ENCODE results near the gene GMCL2. TPM values are rescaled to one million over a fixed set of nuclear protein-coding genes. Genes with fewer than 3 reads are reported as not detected.

The GMCL2 gene
- total and polyA plus RNA-seq, 9 of the 15 experiments (the other 6 are each of a cell fraction or from before 2014, with no cell fraction given): 0.04 TPM; not detected in 8

- TF ChIP-seq ZHX1 (conservative IDR thresholded peaks at IDR 0.05; ENCODE audit: low read length) (no peak), CHD4 (IDR thresholded peaks at IDR 0.05; ENCODE audit: insufficient read depth, insufficient replicate concordance, low read depth, low read length, poor library complexity, severe bottlenecking) (peak; percentile 83), NCOA2 (IDR thresholded peaks at IDR 0.05; ENCODE audit: partially characterized antibody in 2 of 2) (no peak), ZNF274 (IDR thresholded peaks at IDR 0.05; ENCODE audit: borderline replicate concordance, low read depth, low read length) (no peak), SIRT6 (IDR thresholded peaks at IDR 0.05; ENCODE audit: low read depth, low read length) (no peak), HDAC8 (tag; IDR thresholded peaks at IDR 0.05) (no peak), KDM2B (CRISPR knock-in tag; IDR thresholded peaks at IDR 0.05) (no peak), PBX2 (CRISPR knock-in tag; IDR thresholded peaks at IDR 0.05; ENCODE audit: low read depth) (no peak), PBX2 (tag; conservative IDR thresholded peaks at IDR 0.05; ENCODE audit: low read depth) (0 out of 2 replicates have a peak, but pooled peaks have one; percentile 15), YY1 (IDR thresholded peaks at IDR 0.05; ENCODE audit: borderline replicate concordance in 1 of 3, control insufficient read depth in 1 of 3, extremely low read depth in 1 of 3, insufficient read depth in 3 of 3, insufficient read length in 1 of 3, insufficient replicate concordance in 2 of 3, low read depth in 1 of 3, low read length in 2 of 3) (peak in 1 of 3 experiments; percentile 27), HDAC1 (IDR thresholded peaks at IDR 0.05) (peak in 1 of 2 experiments; percentile 28; a peak in 1 of 4 replicates), STAG1 (CRISPR knock-in tag; IDR thresholded peaks at IDR 0.05; ENCODE audit: borderline replicate concordance) (peak; percentile 61; the same call in 1 of the 2 replicates), MECOM (CRISPR knock-in tag; IDR thresholded peaks at IDR 0.05) (no peak), RB1 (IDR thresholded peaks at IDR 0.05; ENCODE audit: low read depth) (no peak; the same call in 1 of the 2 replicates), ATF1 (CRISPR knock-in tag; IDR thresholded peaks at IDR 0.05) (no peak), ATF1 (tag; IDR thresholded peaks at IDR 0.05) (peak; percentile 16; the same call in 1 of the 2 replicates), RBM17 (IDR thresholded peaks at IDR 0.05; ENCODE audit: borderline replicate concordance, low read depth, low read length) (no peak), MXI1 (IDR thresholded peaks at IDR 0.05; ENCODE audit: low read depth, low read length) (no peak), ZNF561 (CRISPR knock-in tag; conservative IDR thresholded peaks at IDR 0.05) (no peak), NRF1 (conservative IDR thresholded peaks at IDR 0.05 in 1 of 2, IDR thresholded peaks at IDR 0.05 in 1 of 2) (no peak), ARID1B (IDR thresholded peaks at IDR 0.05) (no peak)
Measured at GRCh38 chr5:178234750-178235587, 47.8 kb upstream of the GMCL2 start (continued).

All from K562 (cell line).